ENCODE measurements around the gene TNFRSF8.

TNFRSF8 gene

DNA sequence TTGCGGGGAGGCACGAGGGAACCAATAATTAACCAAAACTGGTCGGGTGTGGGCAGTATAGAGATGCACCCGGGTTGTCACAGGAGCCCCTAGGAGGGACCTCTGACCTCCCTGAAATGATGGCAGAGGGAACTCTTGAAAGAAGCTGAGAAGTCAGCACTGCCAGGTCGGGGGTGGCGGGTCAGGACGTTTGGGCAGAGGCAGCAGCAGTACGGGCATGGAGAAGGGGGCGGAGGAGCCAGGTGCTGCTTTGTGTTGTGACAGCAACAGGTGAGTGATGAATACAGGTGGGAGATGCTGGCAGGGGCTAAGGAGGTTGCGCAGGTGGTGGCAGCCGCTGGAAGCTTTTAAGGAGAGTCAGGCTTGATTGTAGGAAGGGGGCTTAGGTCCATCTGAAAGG lies 115.4 kb downstream of the TNFRSF8 start:
- DNase-seq, result no peak

GRCh38 chr1:12179111-12179519 lies 116.0 kb downstream of the TNFRSF8 start:
- no peak for DNase-seq

- no peak for DNase-seq
Observed at GRCh38 chr1:12179676-12180075, 116.6 kb downstream of the TNFRSF8 start.

- DNase-seq, result no peak
Observed at GRCh38 chr1:12180315-12180714, 117.2 kb downstream of the TNFRSF8 start.

- no peak for DNase-seq
Observed at GRCh38 chr1:12180903-12181302, 117.8 kb downstream of the TNFRSF8 start.

DNA sequence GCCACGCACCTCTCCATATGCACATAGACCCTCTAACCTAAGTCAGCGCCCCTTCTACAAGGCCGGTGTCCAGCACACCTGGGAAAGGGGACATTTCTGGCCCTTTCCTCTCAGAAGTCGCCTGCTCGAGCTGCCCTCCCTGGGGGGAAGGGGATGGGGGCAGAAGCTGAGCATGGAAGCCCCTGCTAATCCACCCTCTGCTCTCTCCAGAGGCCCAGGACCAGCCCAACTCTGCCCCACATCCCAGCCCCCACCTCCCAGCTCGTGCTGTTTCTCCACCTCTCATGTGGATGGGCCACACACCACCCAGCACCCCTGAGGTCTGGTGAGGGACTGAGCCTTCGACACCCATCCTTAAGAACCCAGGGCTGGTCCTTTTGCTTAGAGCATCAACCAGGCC lies 118.5 kb downstream of the TNFRSF8 start:
- no peak for DNase-seq

DNA sequence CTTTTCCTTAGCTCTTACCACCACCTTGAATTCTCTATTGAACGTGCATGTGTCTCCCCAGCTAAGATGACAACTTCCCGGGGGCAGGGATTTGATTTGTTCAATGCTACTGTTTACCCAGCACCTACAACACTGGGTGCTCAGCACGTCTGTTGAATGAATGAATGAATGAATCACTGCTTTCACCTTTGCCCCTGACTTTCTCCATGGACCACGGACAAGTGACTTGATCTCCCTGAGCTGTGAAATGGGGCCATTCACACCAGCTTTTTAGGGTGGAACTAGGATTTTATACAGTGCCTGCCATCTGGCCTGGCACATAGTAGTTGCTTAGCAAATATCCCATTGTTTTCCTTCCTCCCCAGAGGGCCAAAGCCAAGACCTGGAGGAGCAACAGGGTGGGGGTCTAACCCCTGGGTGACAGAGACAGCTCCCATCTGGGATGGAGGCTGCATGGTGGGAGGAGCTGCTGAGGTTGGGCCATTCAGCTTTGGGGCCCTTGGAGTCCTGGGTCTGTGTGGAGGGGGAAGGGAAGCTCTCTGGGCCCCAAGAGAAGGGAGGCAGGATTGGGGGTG lies 119.4 kb downstream of the TNFRSF8 start:
- DNase-seq, result no peak

DNA sequence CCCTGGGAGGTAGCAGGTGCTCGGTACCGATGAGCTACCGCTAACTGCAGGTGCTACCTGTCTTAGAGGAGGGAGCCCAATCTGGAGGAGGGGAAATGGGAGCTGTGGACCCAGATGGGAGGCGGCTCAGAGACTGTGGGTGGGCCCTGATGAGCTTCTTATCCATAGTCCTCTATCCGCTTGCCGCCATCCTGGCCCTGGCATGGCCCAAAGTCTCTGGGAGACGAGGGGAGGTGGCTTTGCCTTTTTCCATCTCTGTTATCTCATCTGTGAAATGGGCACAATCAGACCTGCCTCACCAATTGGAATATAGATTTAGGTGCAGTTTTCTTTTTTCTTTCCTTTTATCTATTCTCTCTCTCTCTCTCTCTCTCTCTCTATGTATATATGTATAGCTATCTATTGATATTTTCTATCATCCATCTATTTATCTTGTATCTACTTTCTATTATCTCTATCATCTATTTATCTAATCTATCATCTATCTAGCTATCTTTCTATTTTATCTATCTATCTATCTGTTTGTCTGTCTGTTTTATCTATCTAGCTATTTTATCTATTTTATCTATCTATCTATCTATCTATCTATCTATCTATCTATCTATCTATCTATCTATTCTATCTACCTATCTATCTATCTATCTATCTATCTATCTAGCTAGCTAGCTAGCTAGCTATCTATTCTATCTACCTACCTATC lies 120.1 kb downstream of the TNFRSF8 start:
- no peak for DNase-seq

DNA sequence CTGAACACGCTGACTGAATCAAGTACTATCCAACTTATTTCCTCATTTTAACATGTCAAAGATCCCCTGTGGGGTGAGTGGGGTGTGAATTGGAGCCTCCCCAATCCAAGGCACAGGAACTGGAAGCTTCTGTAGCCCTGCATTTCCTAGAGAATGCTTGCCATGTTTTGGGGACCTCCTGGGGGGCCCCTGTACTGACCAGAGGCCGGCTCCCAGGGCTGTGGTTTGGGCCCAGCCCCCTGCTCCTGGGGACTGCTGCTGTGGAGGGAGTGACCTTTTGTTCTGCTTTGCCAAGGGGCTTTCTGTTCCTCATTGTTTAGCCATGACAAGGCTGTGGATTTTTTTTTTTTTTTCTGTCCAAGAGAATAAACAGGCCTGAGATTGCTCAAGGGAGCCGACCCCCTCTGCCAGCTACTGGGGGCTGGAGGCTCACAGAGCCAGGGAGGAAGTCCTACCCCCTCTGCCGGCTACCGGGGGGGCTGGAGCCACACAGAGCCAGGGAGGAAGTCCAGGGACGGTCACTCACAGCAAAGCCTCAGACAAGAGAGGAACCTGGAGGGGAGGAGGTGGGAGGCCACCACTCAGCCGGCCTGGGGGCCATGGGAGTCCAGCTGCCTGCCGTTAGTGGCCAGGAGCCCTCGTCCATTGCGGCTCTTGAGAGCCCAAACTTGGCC lies 121.0 kb downstream of the TNFRSF8 start:
- no peak for DNase-seq

- DNase-seq, result no peak
Observed at GRCh38 chr1:12185036-12185917, 122.2 kb downstream of the TNFRSF8 start.

DNA sequence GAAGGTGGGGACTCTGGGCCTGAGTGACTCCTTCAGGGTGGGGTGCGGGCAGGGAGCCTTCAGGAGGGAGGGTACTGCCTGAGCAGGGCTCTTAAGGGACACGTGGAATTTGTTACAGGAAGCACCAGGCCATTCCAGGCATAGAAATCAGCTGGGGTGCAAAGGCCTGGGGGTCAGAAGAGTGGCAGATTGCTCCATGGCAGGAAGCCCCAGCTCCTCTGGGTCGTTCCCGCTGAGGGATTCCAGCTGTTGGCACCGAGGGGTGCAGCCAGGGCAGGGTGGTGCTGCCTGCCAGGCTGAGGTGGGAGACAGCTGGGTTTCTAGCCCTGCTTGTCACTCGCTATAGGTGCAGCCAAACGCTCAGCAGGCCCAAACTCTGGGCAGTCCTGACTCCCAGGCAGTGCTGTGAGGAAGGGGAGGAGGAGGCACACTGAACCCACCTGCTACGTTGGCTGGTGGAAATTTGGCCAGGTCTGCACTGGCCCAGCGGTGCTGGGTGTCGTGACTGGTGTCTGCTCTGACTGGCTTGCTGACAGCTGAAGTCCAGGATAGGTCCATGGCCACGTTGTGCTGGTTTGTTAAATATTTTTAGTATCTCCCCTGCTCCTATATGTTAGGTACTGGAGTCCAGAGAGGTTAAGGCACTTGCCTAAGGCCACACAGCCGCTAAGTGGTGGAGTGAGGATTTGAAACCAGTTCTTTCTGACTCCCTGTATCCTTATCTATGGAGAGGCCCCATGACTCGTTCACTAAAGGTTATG lies 123.0 kb downstream of the TNFRSF8 start:
- no peak for DNase-seq

DNA sequence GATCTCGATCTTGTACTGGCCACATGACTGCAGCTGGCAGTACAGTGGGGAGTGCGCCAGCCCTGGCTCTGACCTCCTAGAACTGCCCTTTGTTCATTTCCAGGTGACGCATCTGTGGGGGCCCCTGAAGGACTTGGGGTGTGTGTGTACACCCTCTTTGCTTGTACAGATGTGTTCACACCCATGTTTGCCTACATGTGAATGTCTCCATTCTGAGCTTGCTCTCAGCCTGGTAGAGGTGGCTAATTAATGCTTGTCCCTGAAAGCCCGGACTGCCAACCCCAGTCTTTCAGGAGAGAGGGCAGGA lies 123.5 kb downstream of the TNFRSF8 start:
- DNase-seq, result no peak

GRCh38 chr1:12188115-12188514 lies 125.0 kb downstream of the TNFRSF8 start:
- DNase-seq, result no peak

- DNase-seq, result no peak
Observed at GRCh38 chr1:12188657-12189327, 125.7 kb downstream of the TNFRSF8 start.

- DNase-seq, result no peak
Observed at GRCh38 chr1:12189328-12189682, 126.2 kb downstream of the TNFRSF8 start.

DNA sequence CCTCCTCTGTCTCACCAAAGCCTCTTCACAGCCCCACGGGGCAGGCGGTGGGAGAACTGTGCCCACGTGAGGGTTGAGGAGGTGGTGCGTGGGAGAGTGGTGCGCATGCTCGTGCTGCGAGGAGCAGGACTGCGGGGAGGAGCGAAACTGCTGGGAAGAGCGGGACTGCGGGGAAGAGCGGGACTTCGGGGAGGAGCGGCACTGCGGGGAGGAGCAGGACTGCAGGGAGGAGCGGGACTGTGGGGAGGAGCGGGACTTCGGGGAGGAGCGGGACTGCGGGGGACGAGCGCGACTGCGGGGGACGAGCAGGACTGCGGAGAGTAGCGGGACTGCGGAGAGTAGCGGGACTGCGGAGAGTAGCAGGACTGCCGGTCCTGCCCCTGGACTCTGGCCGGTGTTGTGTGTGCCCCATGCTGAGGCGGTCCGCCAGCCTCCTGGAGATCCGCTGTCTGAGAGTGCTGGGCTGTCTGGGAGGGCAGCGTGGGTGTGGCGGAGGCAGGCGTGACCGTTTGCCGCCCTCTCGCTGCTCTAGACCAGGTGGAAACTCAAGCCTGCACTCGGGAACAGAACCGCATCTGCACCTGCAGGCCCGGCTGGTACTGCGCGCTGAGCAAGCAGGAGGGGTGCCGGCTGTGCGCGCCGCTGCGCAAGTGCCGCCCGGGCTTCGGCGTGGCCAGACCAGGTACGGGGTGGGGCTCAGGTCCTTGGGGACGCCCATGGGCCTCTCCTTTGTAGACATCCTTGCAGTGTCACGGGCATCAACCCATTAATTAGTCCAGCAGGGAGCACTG lies 128.3 kb downstream of the TNFRSF8 start:
- no peak for DNase-seq
